ENCODE results near the gene AKAP10.
A peak's percentile ranks its signal among the peaks of the same experiment; 100 is the strongest.
"Not testable (repeated sequence)": the region's sequence is repeated elsewhere in the genome, so short reads cannot be mapped to it uniquely, and the experiment has no call there.

AKAP10 gene

DNA sequence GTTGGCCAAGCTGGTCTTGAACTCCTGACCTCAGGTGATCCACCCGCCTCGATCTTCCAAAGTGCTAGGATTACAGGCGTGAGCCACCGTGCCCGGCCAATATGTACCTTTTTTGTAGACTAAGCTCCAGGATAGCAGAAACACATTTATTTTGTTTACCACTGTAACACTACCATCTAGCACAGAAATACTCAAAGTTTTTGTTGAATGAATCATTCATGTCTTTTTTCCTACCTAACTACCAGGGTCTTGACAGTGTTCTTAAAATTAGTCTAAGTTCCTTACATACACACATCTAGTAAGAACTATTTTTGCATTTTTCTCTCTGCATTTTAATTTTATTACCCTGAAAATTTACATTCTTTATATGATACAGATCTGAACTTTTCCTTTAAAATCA, 44.4 kb downstream of the AKAP10 start:
- no peak for DNase-seq

- no peak for DNase-seq
Measured at GRCh38 chr17:19928299-19928698, 49.3 kb downstream of the AKAP10 start.

- DNase-seq, result no peak
Measured at GRCh38 chr17:19915245-19915978, 62.2 kb downstream of the AKAP10 start.

DNA sequence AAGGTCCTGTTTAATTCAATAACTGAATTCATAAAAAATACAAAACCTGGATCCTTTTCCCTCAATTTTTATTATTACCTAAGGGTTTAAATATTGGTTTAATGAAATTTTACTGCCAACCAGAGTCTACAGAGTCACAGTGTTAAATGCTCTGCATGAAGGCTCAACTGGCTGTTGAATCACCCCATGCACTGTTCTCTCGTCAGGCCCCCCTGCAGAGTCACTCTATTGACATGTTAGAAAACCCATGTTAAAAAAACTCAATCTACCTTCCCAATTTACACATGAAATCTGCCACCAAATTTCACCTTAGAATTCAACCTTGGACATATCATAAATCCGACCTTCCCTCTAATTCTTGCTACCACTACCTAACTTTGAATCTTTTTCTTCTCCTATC, 66.6 kb downstream of the AKAP10 start:
- no peak for DNase-seq

DNA sequence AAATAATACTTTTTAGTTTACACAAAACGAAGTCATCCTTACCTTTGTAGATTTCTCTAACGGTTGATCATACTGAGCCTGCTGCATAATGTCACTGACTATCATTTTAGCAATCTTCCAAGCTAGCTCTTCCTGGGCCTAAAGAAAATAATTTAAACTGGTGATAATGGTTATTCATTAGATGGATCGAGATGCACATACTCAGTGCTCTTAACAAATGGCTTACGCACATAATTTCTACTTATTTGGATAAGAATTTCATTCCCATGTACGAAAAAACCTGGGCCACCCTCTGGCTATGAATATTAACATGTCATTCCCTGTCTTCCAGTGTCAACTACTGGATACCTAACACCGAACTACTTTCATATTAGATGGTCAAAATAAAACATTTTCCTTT, 68.5 kb downstream of the AKAP10 start:
- DNase-seq, result no peak

- DNase-seq, result no peak
Measured at GRCh38 chr17:19905502-19905901, 72.1 kb downstream of the AKAP10 start.

DNA sequence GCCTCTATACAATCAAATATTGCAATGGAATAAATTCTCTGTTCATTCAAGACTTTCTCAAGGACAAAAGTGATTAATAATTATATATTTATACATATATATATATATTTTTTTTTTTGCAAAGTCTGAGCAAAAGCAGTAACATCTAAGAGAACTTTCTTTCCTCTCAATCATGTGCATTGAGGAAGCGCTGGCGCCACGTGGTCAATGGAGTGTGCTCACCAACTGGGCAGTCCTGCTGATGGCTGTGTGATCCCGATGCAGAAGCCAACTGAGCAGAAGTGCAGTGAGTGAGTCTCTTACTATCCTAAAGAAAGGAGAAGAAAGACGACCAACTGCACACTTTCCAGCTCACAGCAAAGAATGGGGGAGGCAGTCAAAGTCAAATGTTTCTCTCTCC, 72.7 kb downstream of the AKAP10 start:
- DNase-seq, result no peak

DNA sequence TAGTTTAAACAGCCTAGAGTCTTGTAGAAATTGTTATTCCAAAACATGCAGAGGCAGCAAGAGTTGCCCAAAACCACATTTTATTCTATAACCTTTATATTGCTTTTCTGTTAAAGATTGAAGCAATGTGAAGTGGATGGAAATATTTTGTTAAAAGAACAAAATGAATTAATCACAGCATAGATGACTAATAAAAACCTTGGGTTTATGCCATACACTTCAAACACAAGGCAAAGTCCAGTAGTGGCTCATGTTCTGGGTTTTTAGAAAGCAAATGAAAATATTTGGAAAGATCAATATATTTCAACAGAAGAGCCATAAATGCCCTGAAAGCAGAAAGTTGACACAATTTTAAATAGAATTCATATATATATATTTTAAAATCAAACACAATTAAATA, 73.2 kb downstream of the AKAP10 start:
- no peak for DNase-seq

- DNase-seq, result no peak
Measured at GRCh38 chr17:19900809-19901208, 76.8 kb downstream of the AKAP10 start.

DNA sequence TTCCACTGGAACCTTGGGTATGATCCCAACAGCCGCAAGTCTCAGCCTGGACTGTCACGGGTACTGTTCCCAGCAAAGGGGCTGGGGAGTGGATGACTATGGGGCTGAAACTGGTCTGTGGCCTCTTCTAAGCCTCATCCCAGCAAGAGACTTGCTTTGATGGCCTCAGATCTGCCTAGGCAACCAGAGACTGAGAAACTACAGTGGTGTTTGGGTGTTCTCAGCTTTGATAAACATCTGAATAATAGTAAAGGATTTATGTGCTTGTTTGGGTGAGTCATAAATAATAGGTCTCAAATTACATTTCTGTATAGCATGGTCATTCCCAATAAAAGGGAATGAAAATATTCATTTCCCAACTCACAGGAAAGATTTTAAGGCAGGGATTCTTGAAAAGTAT, 79.7 kb downstream of the AKAP10 start:
- no peak for DNase-seq

DNA sequence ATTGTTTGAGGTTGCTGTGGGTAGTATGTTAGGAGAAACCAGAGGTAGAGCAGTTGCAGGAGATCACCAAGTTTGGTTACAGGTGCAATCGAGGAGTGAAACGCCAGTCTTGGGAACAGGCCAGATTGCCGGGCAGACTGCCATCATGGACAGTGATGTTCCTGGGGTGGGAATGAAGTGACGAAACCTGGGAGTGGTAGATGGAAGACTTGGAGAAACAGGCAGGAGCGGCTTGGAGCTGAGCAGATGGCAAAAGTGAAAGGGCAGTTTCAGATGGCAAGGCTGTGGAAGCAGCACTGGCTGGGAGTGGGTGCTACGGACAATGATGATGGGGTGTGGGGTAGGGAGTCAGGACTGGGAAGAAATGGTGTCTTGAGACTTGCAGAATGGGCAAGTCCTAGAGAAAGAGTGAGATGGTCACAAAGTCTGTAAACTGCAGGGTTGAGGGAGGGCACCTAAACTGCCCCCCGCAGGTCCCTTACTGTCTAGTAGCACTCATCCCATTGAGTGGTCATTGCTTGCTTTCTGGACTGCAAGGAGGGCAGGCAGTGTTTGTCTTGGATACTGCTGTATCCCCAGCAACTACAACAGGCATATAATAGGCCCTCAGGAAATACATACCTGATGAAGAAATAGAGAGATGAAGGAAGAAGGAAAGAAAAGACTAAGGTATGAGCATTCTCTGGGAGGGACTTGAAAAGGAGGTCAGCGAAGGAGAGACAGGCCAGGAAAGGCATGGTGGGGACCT, 80.4 kb downstream of the AKAP10 start:
- DNase-seq, result peak in 1 of 2 experiments; percentile 35

GRCh38 chr17:19896679-19897078, 80.9 kb downstream of the AKAP10 start:
- no peak for DNase-seq

DNA sequence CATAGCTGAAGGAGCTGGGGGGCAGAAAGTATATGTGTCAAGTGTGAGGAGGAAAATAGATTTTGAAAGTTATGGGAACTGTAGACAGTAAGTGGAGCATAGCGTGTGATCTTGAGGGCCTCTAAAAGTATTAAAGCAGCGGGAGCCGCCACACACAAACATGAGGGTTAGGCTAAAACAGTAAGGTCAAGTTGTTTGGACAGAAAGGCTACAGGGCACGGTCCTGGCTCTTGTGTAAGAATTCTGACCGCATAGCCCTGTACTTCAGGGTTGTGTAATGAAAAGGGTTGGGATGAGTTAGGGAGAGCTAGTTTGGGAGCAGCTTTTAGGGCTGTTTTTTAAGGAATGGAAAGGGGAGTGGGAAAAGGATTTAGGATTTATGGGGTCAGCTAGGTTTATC, 87.1 kb downstream of the AKAP10 start:
- DNase-seq, result not testable (repeated sequence)

GRCh38 chr17:19890001-19890400, 87.6 kb downstream of the AKAP10 start:
- DNase-seq, result not testable (repeated sequence)

GRCh38 chr17:19886116-19886515, 91.5 kb downstream of the AKAP10 start:
- DNase-seq, result no peak

DNA sequence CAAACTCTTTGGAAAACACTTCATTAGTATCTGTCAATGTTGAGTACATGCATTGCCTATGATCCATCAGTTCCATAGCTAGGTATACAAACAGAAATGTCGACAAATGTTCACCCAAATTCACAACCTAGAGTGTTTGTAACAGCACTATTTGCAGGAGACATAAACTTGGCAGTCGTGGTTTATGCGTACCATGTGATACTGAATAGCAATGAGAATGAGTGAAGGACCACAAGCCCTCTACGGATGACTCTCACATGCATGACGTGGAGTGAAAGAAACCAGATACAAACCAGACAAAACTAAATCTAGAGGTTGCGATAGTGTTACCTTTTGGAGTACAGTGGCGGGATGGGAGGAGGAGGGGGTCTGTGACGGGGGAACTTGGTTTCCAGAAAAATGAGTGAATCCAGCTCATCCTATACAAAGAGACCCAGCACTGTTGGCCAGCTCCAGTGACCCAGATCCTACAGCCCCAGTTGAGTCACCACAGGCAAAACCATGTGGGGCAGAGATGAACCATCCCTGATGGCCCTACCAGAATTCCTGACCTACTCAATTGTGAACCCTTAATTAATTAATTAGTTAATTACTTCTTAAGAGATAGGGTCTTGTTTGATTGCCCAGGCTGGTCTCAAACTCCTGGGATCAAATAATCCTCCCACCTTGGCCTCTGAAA, 94.0 kb downstream of the AKAP10 start:
- no peak for DNase-seq

DNA sequence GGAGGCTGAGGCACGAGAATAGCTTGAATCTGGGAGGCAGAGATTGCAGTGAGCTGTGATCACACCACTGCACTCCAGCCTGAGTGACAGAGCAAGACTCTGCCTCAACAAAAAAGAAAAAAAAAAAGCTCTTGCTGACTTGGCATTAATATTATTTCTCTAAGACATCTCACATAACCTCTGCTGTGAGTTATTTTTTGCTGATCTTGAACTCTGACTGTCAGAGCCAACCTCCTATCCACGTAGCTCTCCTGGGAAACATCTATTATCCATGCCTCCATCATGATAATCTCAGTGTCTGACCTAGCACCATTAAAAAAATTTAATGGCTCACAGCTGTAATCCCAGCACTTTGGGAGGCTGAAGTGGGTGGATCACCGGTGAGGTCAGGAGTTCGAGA, 97.2 kb downstream of the AKAP10 start:
- DNase-seq, result no peak

GRCh38 chr17:19877364-19877945, 100.2 kb downstream of the AKAP10 start:
- DNase-seq, result no peak

GRCh38 chr17:19876529-19877161, 101.0 kb downstream of the AKAP10 start:
- DNase-seq, result no peak

GRCh38 chr17:19874256-19874655, 103.4 kb downstream of the AKAP10 start:
- no peak for DNase-seq

DNA sequence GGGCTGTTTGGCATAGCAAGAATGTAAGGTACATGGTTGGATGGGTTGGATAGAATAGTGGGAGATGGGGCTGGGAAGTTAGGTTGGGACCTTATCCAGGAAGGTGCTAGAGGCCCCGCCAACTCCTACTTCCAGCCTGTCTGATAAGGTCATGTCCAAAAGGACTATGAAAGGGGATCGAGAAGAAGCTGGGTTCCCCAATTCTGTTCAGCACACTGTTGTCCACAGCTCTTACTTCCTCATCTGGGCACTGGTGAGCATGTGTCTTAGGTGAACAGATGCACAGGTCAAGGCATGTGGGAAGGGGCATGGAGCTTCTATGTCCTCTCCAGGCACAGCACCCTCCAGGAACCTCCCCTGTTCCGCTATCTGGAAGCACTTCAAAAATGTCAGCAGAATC, 104.3 kb downstream of the AKAP10 start:
- no peak for DNase-seq

GRCh38 chr17:19868079-19868395, 109.6 kb downstream of the AKAP10 start:
- no peak for DNase-seq
